HEK293 (cell line): ENCODE data around the gene DNAAF8.

ENCODE experiments used
- SP2 ChIP-seq: fragments of 450-650 bp; formaldehyde crosslinking; IDR thresholded peaks from 2 replicates; pipeline ENCODE4 v1.5.1; 2016; ENCODE audit warnings: missing biosample characterization, missing genetic modification characterization
- TRIM28 ChIP-seq: IDR thresholded peaks from 2 replicates; pipeline ENCODE4 v1.6.1; 2011; ENCODE audit warnings: low read length, control low read depth, borderline replicate concordance
- YY2 ChIP-seq: fragments of 450-650 bp; formaldehyde crosslinking; IDR thresholded peaks from 2 replicates; pipeline ENCODE4 v1.5.1; 2016; ENCODE audit warnings: missing biosample characterization, missing genetic modification characterization
- ZBTB17 ChIP-seq: fragments of 450-650 bp; formaldehyde crosslinking; IDR thresholded peaks from 2 replicates; pipeline ENCODE4 v1.5.1; 2016; ENCODE audit warnings: missing biosample characterization, missing genetic modification characterization
- ZFP3 ChIP-seq: fragments of 450-650 bp; formaldehyde crosslinking; IDR thresholded peaks from 2 replicates; pipeline ENCODE4 v1.5.1; 2016; ENCODE audit warnings: low read depth, missing biosample characterization, missing genetic modification characterization
- ZNF10 ChIP-seq: fragments of 450-650 bp; formaldehyde crosslinking; IDR thresholded peaks from 2 replicates; pipeline ENCODE4 v1.5.1; 2017; ENCODE audit warnings: missing biosample characterization, missing genetic modification characterization
- ZNF132 ChIP-seq: fragments of 450-650 bp; formaldehyde crosslinking; IDR thresholded peaks from 2 replicates; pipeline ENCODE4 v1.5.1; 2017; ENCODE audit warnings: missing biosample characterization, missing genetic modification characterization, borderline replicate concordance
- ZNF16 ChIP-seq: fragments of 450-650 bp; formaldehyde crosslinking; IDR thresholded peaks from 2 replicates; pipeline ENCODE4 v1.5.1; 2016; ENCODE audit warnings: low read depth, missing biosample characterization, missing genetic modification characterization
- ZNF169 ChIP-seq: fragments of 450-650 bp; formaldehyde crosslinking; IDR thresholded peaks from 2 replicates; pipeline ENCODE4 v1.5.1; 2016; ENCODE audit warnings: missing biosample characterization, missing genetic modification characterization
- ZNF23 ChIP-seq: fragments of 450-650 bp; formaldehyde crosslinking; IDR thresholded peaks from 2 replicates; pipeline ENCODE4 v1.5.1; 2016; ENCODE audit warnings: missing biosample characterization, missing genetic modification characterization, borderline replicate concordance
- ZNF324 ChIP-seq: fragments of 450-650 bp; formaldehyde crosslinking; IDR thresholded peaks from 2 replicates; pipeline ENCODE4 v1.5.1; 2016; ENCODE audit warnings: missing biosample characterization, missing genetic modification characterization
- ZNF510 ChIP-seq: fragments of 450-650 bp; formaldehyde crosslinking; IDR thresholded peaks from 2 replicates; pipeline ENCODE4 v1.5.1; 2018; ENCODE audit warnings: mild to moderate bottlenecking, missing genetic modification characterization, missing biosample characterization; ENCODE audit not compliant: insufficient replicate concordance
- ZNF549 ChIP-seq: fragments of 450-650 bp; IDR thresholded peaks from 2 replicates; pipeline ENCODE4 v1.5.1; 2018; ENCODE audit warnings: missing biosample characterization, missing genetic modification characterization, mild to moderate bottlenecking, inconsistent platforms, moderate library complexity
- ZNF561 ChIP-seq: fragments of 450-650 bp; IDR thresholded peaks from 2 replicates; pipeline ENCODE4 v1.5.1; 2018; ENCODE audit warnings: missing biosample characterization, missing genetic modification characterization, borderline replicate concordance
- ZNF600 ChIP-seq: fragments of 450-650 bp; formaldehyde crosslinking; IDR thresholded peaks from 2 replicates; pipeline ENCODE4 v1.5.1; 2016; ENCODE audit warnings: missing biosample characterization, missing genetic modification characterization
- ZNF768 ChIP-seq: fragments of 450-650 bp; formaldehyde crosslinking; IDR thresholded peaks from 2 replicates; pipeline ENCODE4 v1.5.1; 2018; ENCODE audit warnings: missing biosample characterization, mild to moderate bottlenecking, missing genetic modification characterization
- ZNF777 ChIP-seq: fragments of 450-650 bp; formaldehyde crosslinking; IDR thresholded peaks from 2 replicates; pipeline ENCODE4 v1.5.1; 2017; ENCODE audit warnings: missing biosample characterization, missing genetic modification characterization, borderline replicate concordance
- ZNF785 ChIP-seq: fragments of 450-650 bp; formaldehyde crosslinking; IDR thresholded peaks from 2 replicates; pipeline ENCODE4 v1.5.1; 2016; ENCODE audit warnings: missing biosample characterization, missing genetic modification characterization
- ZNF830 ChIP-seq: fragments of 450-650 bp; IDR thresholded peaks from 2 replicates; pipeline ENCODE4 v1.5.0; 2018; ENCODE audit warnings: missing biosample characterization, missing genetic modification characterization, low read depth, mild to moderate bottlenecking, moderate library complexity
- TF ChIP-seq, protein P1 (sequence below): fragments of 450-650 bp; formaldehyde crosslinking; IDR thresholded peaks from 2 replicates; pipeline ENCODE4 v1.5.1; 2016; ENCODE audit warnings: missing biosample characterization, missing genetic modification characterization
- TF ChIP-seq, protein P2 (sequence below): fragments of 450-650 bp; formaldehyde crosslinking; IDR thresholded peaks from 2 replicates; pipeline ENCODE4 v1.5.1; 2016; ENCODE audit warnings: missing biosample characterization, missing genetic modification characterization
- TF ChIP-seq, protein P3 (sequence below): fragments of 450-650 bp; formaldehyde crosslinking; conservative IDR thresholded peaks from 2 replicates; pipeline ENCODE4 v1.5.1; 2016; ENCODE audit warnings: low read depth, missing biosample characterization, missing genetic modification characterization
- TF ChIP-seq, protein P4 (sequence below): fragments of 450-650 bp; formaldehyde crosslinking; IDR thresholded peaks from 2 replicates; pipeline ENCODE4 v1.5.1; 2016; ENCODE audit warnings: missing biosample characterization, missing genetic modification characterization, borderline replicate concordance
- TF ChIP-seq, protein P5 (sequence below): fragments of 450-650 bp; formaldehyde crosslinking; IDR thresholded peaks from 2 replicates; pipeline ENCODE4 v1.5.1; 2016; ENCODE audit warnings: missing biosample characterization, missing genetic modification characterization
- TF ChIP-seq, protein P6 (sequence below): fragments of 450-650 bp; formaldehyde crosslinking; IDR thresholded peaks from 2 replicates; pipeline ENCODE4 v1.5.1; 2016; ENCODE audit warnings: missing biosample characterization, missing genetic modification characterization
- TF ChIP-seq, protein P7 (sequence below): fragments of 450-650 bp; formaldehyde crosslinking; IDR thresholded peaks from 2 replicates; pipeline ENCODE4 v1.5.1; 2016; ENCODE audit warnings: missing biosample characterization, missing genetic modification characterization

The DNAAF8 gene

DNA sequence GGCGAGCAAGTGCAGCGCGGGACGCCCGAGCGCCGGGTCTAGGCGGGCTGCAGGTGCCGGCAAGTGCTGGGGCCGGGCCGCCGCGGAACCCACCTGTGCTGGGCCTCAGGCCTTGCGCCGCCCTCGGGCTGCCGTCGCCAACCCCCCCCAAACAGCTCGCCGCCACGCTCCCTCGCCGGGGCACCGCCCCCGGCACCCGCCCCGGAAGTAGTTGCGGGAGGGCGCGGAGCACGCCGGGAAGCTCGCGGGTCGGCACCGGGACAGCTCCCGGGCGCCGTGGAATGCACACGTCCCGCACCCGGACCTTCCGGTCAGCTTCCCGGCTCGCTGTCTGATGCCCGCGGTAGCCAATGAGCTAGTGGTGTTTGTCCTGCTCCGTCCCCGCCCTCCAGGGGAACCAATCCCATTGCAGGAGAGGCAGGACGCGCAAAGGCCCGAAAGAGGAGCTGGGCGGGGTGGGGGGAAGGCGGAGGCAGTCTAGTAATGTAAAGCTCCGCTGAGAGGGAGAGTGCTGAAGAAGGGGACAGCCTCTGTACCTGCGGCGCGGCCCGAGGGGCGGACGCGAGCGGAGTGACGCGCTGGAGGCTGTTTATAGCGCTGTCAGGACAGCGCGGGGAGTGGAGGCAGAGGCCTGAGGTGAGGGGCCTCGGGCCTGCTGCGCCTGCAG, at the start of gene DNAAF8, which contains the start of gene ANKS3 (continued):
- TF ChIP-seq, protein P1, sequence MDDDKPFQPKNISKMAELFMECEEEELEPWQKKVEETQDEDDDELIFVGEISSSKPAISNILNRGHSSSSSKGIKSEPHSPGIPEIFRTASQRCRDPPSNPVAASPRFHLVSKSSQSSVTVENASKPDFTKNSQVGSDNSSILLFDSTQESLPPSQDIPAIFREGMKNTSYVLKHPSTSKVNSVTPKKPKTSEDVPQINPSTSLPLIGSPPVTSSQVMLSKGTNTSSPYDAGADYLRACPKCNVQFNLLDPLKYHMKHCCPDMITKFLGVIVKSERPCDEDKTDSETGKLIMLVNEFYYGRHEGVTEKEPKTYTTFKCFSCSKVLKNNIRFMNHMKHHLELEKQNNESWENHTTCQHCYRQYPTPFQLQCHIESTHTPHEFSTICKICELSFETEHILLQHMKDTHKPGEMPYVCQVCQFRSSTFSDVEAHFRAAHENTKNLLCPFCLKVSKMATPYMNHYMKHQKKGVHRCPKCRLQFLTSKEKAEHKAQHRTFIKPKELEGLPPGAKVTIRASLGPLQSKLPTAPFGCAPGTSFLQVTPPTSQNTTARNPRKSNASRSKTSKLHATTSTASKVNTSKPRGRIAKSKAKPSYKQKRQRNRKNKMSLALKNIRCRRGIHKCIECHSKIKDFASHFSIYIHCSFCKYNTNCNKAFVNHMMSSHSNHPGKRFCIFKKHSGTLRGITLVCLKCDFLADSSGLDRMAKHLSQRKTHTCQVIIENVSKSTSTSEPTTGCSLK: no peak
- peak; percentile 96 for TF ChIP-seq SP2 (tag by site-specific recombination)
- TF ChIP-seq ZNF768 (tag by site-specific recombination): no peak
- no peak for TF ChIP-seq ZNF169 (tag by site-specific recombination)
- no peak; the same call in 1 of the 2 replicates for TF ChIP-seq ZBTB17 (tag by site-specific recombination)
- TF ChIP-seq ZNF549: no peak
- no peak for TF ChIP-seq ZNF785 (tag by site-specific recombination)
- no peak for TF ChIP-seq TRIM28
- TF ChIP-seq, protein P2, sequence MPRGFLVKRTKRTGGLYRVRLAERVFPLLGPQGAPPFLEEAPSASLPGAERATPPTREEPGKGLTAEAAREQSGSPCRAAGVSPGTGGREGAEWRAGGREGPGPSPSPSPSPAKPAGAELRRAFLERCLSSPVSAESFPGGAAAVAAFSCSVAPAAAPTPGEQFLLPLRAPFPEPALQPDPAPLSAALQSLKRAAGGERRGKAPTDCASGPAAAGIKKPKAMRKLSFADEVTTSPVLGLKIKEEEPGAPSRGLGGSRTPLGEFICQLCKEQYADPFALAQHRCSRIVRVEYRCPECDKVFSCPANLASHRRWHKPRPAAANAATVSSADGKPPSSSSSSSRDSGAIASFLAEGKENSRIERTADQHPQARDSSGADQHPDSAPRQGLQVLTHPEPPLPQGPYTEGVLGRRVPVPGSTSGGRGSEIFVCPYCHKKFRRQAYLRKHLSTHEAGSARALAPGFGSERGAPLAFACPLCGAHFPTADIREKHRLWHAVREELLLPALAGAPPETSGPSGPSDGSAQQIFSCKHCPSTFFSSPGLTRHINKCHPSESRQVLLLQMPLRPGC (tag by site-specific recombination): 0 out of 2 replicates have a peak, but pooled peaks have one; percentile 18
- TF ChIP-seq ZNF324 (tag by site-specific recombination): 0 out of 2 replicates have a peak, but pooled peaks have one; percentile 19
- TF ChIP-seq, protein P3, sequence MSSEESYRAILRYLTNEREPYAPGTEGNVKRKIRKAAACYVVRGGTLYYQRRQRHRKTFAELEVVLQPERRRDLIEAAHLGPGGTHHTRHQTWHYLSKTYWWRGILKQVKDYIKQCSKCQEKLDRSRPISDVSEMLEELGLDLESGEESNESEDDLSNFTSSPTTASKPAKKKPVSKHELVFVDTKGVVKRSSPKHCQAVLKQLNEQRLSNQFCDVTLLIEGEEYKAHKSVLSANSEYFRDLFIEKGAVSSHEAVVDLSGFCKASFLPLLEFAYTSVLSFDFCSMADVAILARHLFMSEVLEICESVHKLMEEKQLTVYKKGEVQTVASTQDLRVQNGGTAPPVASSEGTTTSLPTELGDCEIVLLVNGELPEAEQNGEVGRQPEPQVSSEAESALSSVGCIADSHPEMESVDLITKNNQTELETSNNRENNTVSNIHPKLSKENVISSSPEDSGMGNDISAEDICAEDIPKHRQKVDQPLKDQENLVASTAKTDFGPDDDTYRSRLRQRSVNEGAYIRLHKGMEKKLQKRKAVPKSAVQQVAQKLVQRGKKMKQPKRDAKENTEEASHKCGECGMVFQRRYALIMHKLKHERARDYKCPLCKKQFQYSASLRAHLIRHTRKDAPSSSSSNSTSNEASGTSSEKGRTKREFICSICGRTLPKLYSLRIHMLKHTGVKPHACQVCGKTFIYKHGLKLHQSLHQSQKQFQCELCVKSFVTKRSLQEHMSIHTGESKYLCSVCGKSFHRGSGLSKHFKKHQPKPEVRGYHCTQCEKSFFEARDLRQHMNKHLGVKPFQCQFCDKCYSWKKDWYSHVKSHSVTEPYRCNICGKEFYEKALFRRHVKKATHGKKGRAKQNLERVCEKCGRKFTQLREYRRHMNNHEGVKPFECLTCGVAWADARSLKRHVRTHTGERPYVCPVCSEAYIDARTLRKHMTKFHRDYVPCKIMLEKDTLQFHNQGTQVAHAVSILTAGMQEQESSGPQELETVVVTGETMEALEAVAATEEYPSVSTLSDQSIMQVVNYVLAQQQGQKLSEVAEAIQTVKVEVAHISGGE (tag by site-specific recombination): peak; percentile 97
- TF ChIP-seq ZNF10: 0 out of 2 replicates have a peak, but pooled peaks have one; percentile 51
- TF ChIP-seq, protein P4, sequence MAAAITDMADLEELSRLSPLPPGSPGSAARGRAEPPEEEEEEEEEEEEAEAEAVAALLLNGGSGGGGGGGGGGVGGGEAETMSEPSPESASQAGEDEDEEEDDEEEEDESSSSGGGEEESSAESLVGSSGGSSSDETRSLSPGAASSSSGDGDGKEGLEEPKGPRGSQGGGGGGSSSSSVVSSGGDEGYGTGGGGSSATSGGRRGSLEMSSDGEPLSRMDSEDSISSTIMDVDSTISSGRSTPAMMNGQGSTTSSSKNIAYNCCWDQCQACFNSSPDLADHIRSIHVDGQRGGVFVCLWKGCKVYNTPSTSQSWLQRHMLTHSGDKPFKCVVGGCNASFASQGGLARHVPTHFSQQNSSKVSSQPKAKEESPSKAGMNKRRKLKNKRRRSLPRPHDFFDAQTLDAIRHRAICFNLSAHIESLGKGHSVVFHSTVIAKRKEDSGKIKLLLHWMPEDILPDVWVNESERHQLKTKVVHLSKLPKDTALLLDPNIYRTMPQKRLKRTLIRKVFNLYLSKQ (tag by site-specific recombination): no peak
- TF ChIP-seq, protein P5, sequence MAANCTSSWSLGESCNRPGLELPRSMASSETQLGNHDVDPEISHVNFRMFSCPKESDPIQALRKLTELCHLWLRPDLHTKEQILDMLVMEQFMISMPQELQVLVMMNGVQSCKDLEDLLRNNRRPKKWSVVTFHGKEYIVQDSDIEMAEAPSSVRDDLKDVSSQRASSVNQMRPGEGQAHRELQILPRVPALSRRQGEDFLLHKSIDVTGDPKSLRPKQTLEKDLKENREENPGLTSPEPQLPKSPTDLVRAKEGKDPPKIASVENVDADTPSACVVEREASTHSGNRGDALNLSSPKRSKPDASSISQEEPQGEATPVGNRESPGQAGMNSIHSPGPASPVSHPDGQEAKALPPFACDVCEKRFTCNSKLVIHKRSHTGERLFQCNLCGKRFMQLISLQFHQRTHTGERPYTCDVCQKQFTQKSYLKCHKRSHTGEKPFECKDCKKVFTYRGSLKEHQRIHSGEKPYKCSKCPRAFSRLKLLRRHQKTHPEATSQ (tag by site-specific recombination): 0 out of 2 replicates have a peak, but pooled peaks have one; percentile 34
- TF ChIP-seq ZNF777: no peak
- TF ChIP-seq YY2 (tag by site-specific recombination): 0 out of 2 replicates have a peak, but pooled peaks have one; percentile 32
- TF ChIP-seq ZNF16 (tag by site-specific recombination): no peak
- no peak for TF ChIP-seq ZNF600 (tag by site-specific recombination)
- TF ChIP-seq ZNF510 (tag by site-specific recombination): no peak
- peak; percentile 91 for TF ChIP-seq ZNF561 (tag by site-specific recombination)
- TF ChIP-seq, protein P6, sequence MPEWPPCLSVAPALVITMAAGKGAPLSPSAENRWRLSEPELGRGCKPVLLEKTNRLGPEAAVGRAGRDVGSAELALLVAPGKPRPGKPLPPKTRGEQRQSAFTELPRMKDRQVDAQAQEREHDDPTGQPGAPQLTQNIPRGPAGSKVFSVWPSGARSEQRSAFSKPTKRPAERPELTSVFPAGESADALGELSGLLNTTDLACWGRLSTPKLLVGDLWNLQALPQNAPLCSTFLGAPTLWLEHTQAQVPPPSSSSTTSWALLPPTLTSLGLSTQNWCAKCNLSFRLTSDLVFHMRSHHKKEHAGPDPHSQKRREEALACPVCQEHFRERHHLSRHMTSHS (tag by site-specific recombination): no peak
- no peak for TF ChIP-seq ZNF830
- TF ChIP-seq, protein P7, sequence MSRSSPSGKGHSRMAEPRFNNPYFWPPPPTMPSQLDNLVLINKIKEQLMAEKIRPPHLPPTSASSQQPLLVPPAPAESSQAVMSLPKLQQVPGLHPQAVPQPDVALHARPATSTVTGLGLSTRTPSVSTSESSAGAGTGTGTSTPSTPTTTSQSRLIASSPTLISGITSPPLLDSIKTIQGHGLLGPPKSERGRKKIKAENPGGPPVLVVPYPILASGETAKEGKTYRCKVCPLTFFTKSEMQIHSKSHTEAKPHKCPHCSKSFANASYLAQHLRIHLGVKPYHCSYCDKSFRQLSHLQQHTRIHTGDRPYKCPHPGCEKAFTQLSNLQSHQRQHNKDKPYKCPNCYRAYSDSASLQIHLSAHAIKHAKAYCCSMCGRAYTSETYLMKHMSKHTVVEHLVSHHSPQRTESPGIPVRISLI (tag by site-specific recombination): no peak
- no peak for TF ChIP-seq ZFP3
- no peak for TF ChIP-seq ZNF132 (tag by site-specific recombination)
- no peak for TF ChIP-seq ZNF23
